GM12892 (cell line): ENCODE measurements around the gene ZNF248.

Source experiments
- POLR2A ChIP-seq: IDR thresholded peaks from 2 replicates; pipeline ENCODE4 v1.6.1; 2011; ENCODE audit warnings: low read depth, low read length, control low read depth
- TAF1 ChIP-seq: IDR thresholded peaks from 2 replicates; pipeline ENCODE4 v1.6.1; 2011; ENCODE audit warnings: low read depth, mild to moderate bottlenecking, control low read depth, low read length, borderline replicate concordance

DNA sequence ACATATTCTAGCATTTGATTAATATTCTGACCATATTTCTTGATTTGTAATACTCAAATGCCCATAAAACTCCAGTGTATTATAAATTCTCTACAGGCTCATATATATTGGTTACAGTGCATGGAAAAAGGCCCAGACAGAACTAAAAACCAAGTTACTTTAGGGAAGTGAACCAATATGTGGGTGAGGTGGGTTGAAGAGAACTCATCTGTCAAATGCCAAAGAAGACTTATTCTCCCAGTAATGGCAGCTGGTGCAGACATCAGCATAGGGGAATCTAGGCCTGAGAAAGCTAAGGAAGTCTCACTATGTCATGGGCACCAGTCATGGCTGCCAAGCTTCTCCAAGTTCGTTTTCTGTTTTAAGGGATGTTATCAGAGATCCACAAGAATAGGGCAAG, 30.6 kb downstream of the ZNF248 start:
- no peak for TF ChIP-seq POLR2A
- TF ChIP-seq TAF1 = no peak
